H9 (cell line): ENCODE data around the gene SLC22A15. TPM values are rescaled to one million over a fixed set of nuclear protein-coding genes. Genes with fewer than 3 reads are reported as not detected.

ENCODE experiments used
- DNase-seq: peaks from one replicate; pipeline ENCODE4 v3.0.0-alpha.2; 2017
- H2AFZ ChIP-seq: one replicate; pipeline ENCODE4 v1.6.1; 2013; ENCODE audit warnings: mild to moderate bottlenecking, low read length, control low read depth, moderate library complexity
- H2AK5ac ChIP-seq: 2 replicates; pipeline ENCODE4 v1.6.1; 2013; ENCODE audit warnings: low read length, control low read depth, mixed read lengths; ENCODE audit not compliant: insufficient read length
- H2BK120ac ChIP-seq: one replicate; pipeline ENCODE4 v1.6.1; 2013; ENCODE audit warnings: low read depth, mild to moderate bottlenecking, low read length, control low read depth, inconsistent platforms; ENCODE audit not compliant: poor library complexity, severe bottlenecking
- H2BK12ac ChIP-seq: 2 replicates; pipeline ENCODE4 v1.6.1; 2013; ENCODE audit warnings: low read length, control low read depth, mixed read lengths, low read depth; ENCODE audit not compliant: insufficient read length
- H2BK15ac ChIP-seq: 2 replicates; pipeline ENCODE4 v1.6.1; 2013; ENCODE audit warnings: low read depth, low read length, control low read depth
- H2BK20ac ChIP-seq: one replicate; pipeline ENCODE4 v1.6.1; 2013; ENCODE audit warnings: low read depth, mild to moderate bottlenecking, low read length, control low read depth, inconsistent platforms; ENCODE audit not compliant: poor library complexity, severe bottlenecking
- H2BK5ac ChIP-seq: 2 replicates; pipeline ENCODE4 v1.6.1; 2013; ENCODE audit warnings: low read length, control low read depth, mixed read lengths; ENCODE audit not compliant: insufficient read length
- H3K14ac ChIP-seq: 2 replicates; pipeline ENCODE4 v1.6.1; 2013; ENCODE audit warnings: low read length, control low read depth; ENCODE audit not compliant: insufficient read depth
- H3K18ac ChIP-seq: 2 replicates; pipeline ENCODE4 v1.6.1; 2013; ENCODE audit warnings: low read depth, mild to moderate bottlenecking, mixed read lengths, low read length, control low read depth; ENCODE audit not compliant: insufficient read length
- H3K23ac ChIP-seq: 2 replicates; pipeline ENCODE4 v1.6.1; 2013; ENCODE audit warnings: low read length, control low read depth, mixed read lengths, low read depth; ENCODE audit not compliant: insufficient read length
- H3K23me2 ChIP-seq: 2 replicates; pipeline ENCODE4 v1.6.1; 2013; ENCODE audit warnings: low read depth, mild to moderate bottlenecking, mixed read lengths, low read length, control low read depth; ENCODE audit not compliant: insufficient read length, poor library complexity, severe bottlenecking
- H3K27ac ChIP-seq: 2 replicates; pipeline ENCODE4 v1.5.1; 2013; ENCODE audit warnings: low read length, control low read depth, mixed read lengths, low read depth; ENCODE audit not compliant: insufficient read length
- H3K27me3 ChIP-seq: 2 replicates; pipeline ENCODE4 v1.6.1; 2013; ENCODE audit warnings: low read length, control low read depth, inconsistent platforms; ENCODE audit not compliant: insufficient read depth
- H3K4ac ChIP-seq: 2 replicates; pipeline ENCODE4 v1.6.1; 2013; ENCODE audit warnings: low read depth, mild to moderate bottlenecking, control low read depth, inconsistent platforms, low read length, moderate library complexity
- H3K4me1 ChIP-seq: 2 replicates; pipeline ENCODE4 v1.6.1; 2013; ENCODE audit warnings: low read length, control low read depth, inconsistent platforms; ENCODE audit not compliant: insufficient read depth
- H3K4me2 ChIP-seq: 2 replicates; pipeline ENCODE4 v1.6.1; 2013; ENCODE audit warnings: low read length, control low read depth, mixed read lengths; ENCODE audit not compliant: insufficient read length, insufficient read depth
- H3K56ac ChIP-seq: 2 replicates; pipeline ENCODE4 v1.6.1; 2013; ENCODE audit warnings: low read depth, mild to moderate bottlenecking, mixed read lengths, low read length, control low read depth; ENCODE audit not compliant: insufficient read length
- H3K79me1 ChIP-seq: 2 replicates; pipeline ENCODE4 v1.6.1; 2013; ENCODE audit warnings: low read depth, mild to moderate bottlenecking, moderate library complexity, low read length, control low read depth, inconsistent platforms; ENCODE audit not compliant: insufficient read depth, poor library complexity, severe bottlenecking
- H3K79me2 ChIP-seq: 2 replicates; pipeline ENCODE4 v1.6.1; 2013; ENCODE audit warnings: low read length, control low read depth, inconsistent platforms; ENCODE audit not compliant: insufficient read depth
- H3K9ac ChIP-seq: 2 replicates; pipeline ENCODE4 v1.6.1; 2013; ENCODE audit warnings: low read length, control low read depth, mixed read lengths; ENCODE audit not compliant: insufficient read length; ENCODE audit errors: extremely low read depth
- H3K9me3 ChIP-seq: one replicate; pipeline ENCODE4 v1.6.1; 2013; ENCODE audit warnings: low read depth, low read length, inconsistent platforms; ENCODE audit not compliant: control insufficient read depth
- H3T11ph ChIP-seq: one replicate; pipeline ENCODE4 v1.6.1; 2013; ENCODE audit warnings: mild to moderate bottlenecking, low read length, control low read depth, inconsistent platforms
- H4K20me1 ChIP-seq: one replicate; pipeline ENCODE4 v1.6.1; 2013; ENCODE audit not compliant: control insufficient read depth, insufficient read length, insufficient read depth
- H4K5ac ChIP-seq: 2 replicates; pipeline ENCODE4 v1.6.1; 2013; ENCODE audit warnings: low read depth, mild to moderate bottlenecking, mixed read lengths, low read length, control low read depth; ENCODE audit not compliant: insufficient read length
- H4K8ac ChIP-seq: replicated peaks from 2 replicates; pipeline ENCODE4 v1.6.1; 2013; ENCODE audit warnings: low read length, control low read depth, mixed read lengths, low read depth; ENCODE audit not compliant: insufficient read length
- H4K91ac ChIP-seq: 2 replicates; pipeline ENCODE4 v1.6.1; 2013; ENCODE audit warnings: low read depth, mild to moderate bottlenecking, moderate library complexity, mixed read lengths, low read length, control low read depth; ENCODE audit not compliant: insufficient read length
- H3K27ac Mint-ChIP-seq, 3 experiments: 2 replicates in 2 of 3; 3 replicates in 1 of 3; pipeline ENCODE4 v1.8.0; 2020 to 2021; ENCODE audit warnings: mixed read lengths in 3 of 3, mild to moderate bottlenecking in 1 of 3, moderate library complexity in 1 of 3
- H3K27me3 Mint-ChIP-seq: 2 replicates; pipeline ENCODE4 v1.8.0; 2021; ENCODE audit warnings: low read depth, mild to moderate bottlenecking, moderate library complexity, mixed read lengths
- H3K36me3 Mint-ChIP-seq, 3 experiments: 2 replicates in 2 of 3; 3 replicates in 1 of 3; pipeline ENCODE4 v1.8.0; 2020 to 2021; ENCODE audit warnings: low read depth in 3 of 3, mixed read lengths in 3 of 3; ENCODE audit not compliant: insufficient read depth in 1 of 3
- H3K4me1 Mint-ChIP-seq, 2 experiments: 2 replicates each; pipeline ENCODE4 v1.8.0; 2020; ENCODE audit warnings: mixed read lengths in 2 of 2
- H3K4me3 Mint-ChIP-seq, 2 experiments: 2 replicates in 1 of 2; 3 replicates in 1 of 2; pipeline ENCODE4 v1.8.0; 2020 to 2021; ENCODE audit warnings: mild to moderate bottlenecking in 2 of 2, mixed read lengths in 2 of 2, moderate library complexity in 1 of 2
- H3K9me3 Mint-ChIP-seq, 2 experiments: 2 replicates in 1 of 2; 3 replicates in 1 of 2; pipeline ENCODE4 v1.8.0; 2020; ENCODE audit warnings: mild to moderate bottlenecking in 2 of 2, mixed read lengths in 2 of 2, moderate library complexity in 1 of 2
- CTCF ChIP-seq: fragments of 200-600 bp; sonication (generic); conservative IDR thresholded peaks from 3 replicates; pipeline ENCODE4 v1.8.0; 2021; ENCODE audit warnings: antibody characterized with exemption, mild to moderate bottlenecking
- WGBS: extraction: QIAGEN DNeasy Blood & Tissue Kit; methylation state at CpG from one replicate; pipeline ENCODE4 v1.1.7; 2013; ENCODE audit warnings: missing lambda C conversion rate, low lambda C conversion rate, mixed read lengths; ENCODE audit not compliant: insufficient read length; ENCODE audit errors: extremely low coverage; 5-methylcytosine and 5-hydroxymethylcytosine counted together
- total RNA-seq: library from RNA; stranded (reverse); gene quantifications from 2 replicates; pipeline ENCODE4 v1.2.1, GENCODE V29; 2021

The SLC22A15 gene
- total RNA-seq, 1 experiment from 2014 or later: 3.2 TPM

GRCh38 chr1:115980998-115981993 is 5.0 kb downstream of the SLC22A15 start:
- Histone ChIP-seq H2BK120ac (no peak overlapping the region), H4K8ac (no peak overlapping the region), H3K4me1 (no peaks in the 10 kb centered on the region; the same call in 1 of the 2 replicates), H2AK5ac (no peak overlapping the region), H3K4me2 (no peak overlapping the region), H4K5ac (no peak overlapping the region), H3K23ac (no peak overlapping the region), H2BK12ac (no peak overlapping the region), H2BK15ac (no peak overlapping the region), H2BK20ac (no peak overlapping the region), H3K79me1 (no peaks in the 10 kb centered on the region), H3K27me3 (no peaks in the 10 kb centered on the region), H3K23me2 (peaks cover 5% of the 10 kb centered on the region), H3K18ac (no peak overlapping the region), H3K27ac (no peak overlapping the region), H3K4ac (no peak overlapping the region), H3K14ac (no peak overlapping the region), H3K9ac (no peak overlapping the region), H4K91ac (no peak overlapping the region), H3K9me3 (no peaks in the 10 kb centered on the region), H2BK5ac (no peak overlapping the region), H3K79me2 (peaks cover 2% of the 10 kb centered on the region; the same call in 1 of the 2 replicates), H2AFZ (no peak overlapping the region), H3K56ac (no peak overlapping the region), H3T11ph (no peak overlapping the region), H4K20me1 (no peaks in the 10 kb centered on the region)
- peak; percentile 65 for DNase-seq
- Mint-ChIP-seq H3K27me3 (no peaks in the 10 kb centered on the region), H3K36me3 (no peaks in the 10 kb centered on the region; a peak in 1 of 7 replicates), H3K9me3 (no peaks in the 10 kb centered on the region; a peak in 1 of 5 replicates), H3K4me3 (no peak overlapping the region), H3K27ac (no peak overlapping the region), H3K4me1 (peaks cover 25 to 26% of the 10 kb centered on the region in 2 experiments)
- WGBS: no CpG with 5 or more reads among the region's 3 CpGs
- TF ChIP-seq CTCF: peak; percentile 86
